Upper lobe of right lung (tissue), 1 donor: ENCODE data around the gene MEGF10. TPM values are rescaled to one million over a fixed set of nuclear protein-coding genes. Genes with fewer than 3 reads are reported as not detected.

Experiments
- ATAC-seq: fragments of 200-7000 bp; cut with Tn5 transposase; one replicate; pipeline ENCODE4 v1.9.1; 2020; ENCODE audit warnings: mild to moderate bottlenecking, moderate library complexity
- DNase-seq: peaks from one replicate; pipeline ENCODE4 v3.0.0-alpha.2; 2020
- H3K27ac ChIP-seq: fragments of 200-600 bp; one replicate; pipeline ENCODE4 v1.8.0; 2022
- H3K27me3 ChIP-seq: fragments of 200-600 bp; one replicate; pipeline ENCODE4 v1.8.0; 2022; ENCODE audit warnings: mild to moderate bottlenecking
- H3K36me3 ChIP-seq: fragments of 200-600 bp; one replicate; pipeline ENCODE4 v1.8.0; 2022
- H3K4me1 ChIP-seq: fragments of 200-600 bp; one replicate; pipeline ENCODE4 v1.8.0; 2022
- H3K4me3 ChIP-seq: fragments of 200-600 bp; one replicate; pipeline ENCODE4 v1.8.0; 2022; ENCODE audit warnings: mild to moderate bottlenecking
- H3K9me3 ChIP-seq: fragments of 200-600 bp; one replicate; pipeline ENCODE4 v1.8.0; 2022
- CTCF ChIP-seq: fragments of 200-600 bp; IDR thresholded peaks from one replicate; pipeline ENCODE4 v1.8.0; 2022; ENCODE audit warnings: antibody characterized with exemption
- intact Hi-C: fragments of 100-400 bp; cut with DNase I; formaldehyde crosslinking; loops from one replicate; pipeline ENCODE4 v1.11.0; 2022
- total RNA-seq: library from RNA; stranded (reverse); fragmentation: NEBNext Ultra II Directional; extraction: Animal tissue kit (Norgen Biotek cat#: 25700); gene quantifications from one replicate; pipeline ENCODE4 v1.2.1, GENCODE V29; 2021
- donor health status: DM: no; HTN: yes; CAD: no; lungs with severe emphysema.

The MEGF10 gene
- total RNA-seq, 1 donor from 2014 or later: 0.26 TPM

DNA sequence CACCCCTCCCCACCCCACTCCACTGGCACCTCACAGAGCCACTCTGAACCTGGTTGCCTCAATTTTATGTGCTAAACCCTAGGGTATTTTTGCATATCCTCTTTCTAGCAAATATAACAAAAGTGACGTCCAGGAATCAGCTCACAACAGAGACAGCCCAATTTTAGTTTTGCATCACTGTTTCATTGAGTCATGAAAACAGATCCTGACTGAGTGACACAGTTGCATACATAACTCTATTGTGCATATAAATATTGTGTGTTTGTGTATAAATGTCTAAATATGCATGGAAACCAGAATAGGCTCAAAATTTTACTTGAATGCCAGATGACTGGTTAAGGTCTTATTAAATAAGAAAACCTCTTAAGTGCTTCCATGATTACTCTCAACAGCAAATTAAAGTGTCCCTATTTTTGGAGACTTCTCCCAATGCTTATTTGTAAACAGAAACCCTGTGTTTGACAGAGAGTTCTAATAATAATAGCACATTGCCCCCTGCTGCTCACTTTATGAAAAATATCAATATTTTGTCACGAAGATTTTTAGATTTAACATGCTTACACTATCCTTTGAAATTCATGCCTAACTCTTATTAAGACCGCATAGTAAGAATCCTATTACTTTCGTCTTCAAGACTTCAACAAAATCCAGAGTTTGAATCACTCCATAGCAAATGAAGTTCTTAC lies 151.3 kb downstream of the MEGF10 start:
- DNase-seq (no peak), ATAC-seq (no peak)
- no peak overlapping the region for H3K27ac ChIP-seq
- TF ChIP-seq CTCF: peak; percentile 8
- intact Hi-C loops: no loop called here
- H3K36me3 ChIP-seq: no peaks in the 10 kb centered on the region
- H3K4me1 ChIP-seq: no peaks in the 10 kb centered on the region
- no peaks in the 10 kb centered on the region for H3K27me3 ChIP-seq
- no peaks in the 10 kb centered on the region for H3K9me3 ChIP-seq
- no peak overlapping the region for H3K4me3 ChIP-seq

DNA sequence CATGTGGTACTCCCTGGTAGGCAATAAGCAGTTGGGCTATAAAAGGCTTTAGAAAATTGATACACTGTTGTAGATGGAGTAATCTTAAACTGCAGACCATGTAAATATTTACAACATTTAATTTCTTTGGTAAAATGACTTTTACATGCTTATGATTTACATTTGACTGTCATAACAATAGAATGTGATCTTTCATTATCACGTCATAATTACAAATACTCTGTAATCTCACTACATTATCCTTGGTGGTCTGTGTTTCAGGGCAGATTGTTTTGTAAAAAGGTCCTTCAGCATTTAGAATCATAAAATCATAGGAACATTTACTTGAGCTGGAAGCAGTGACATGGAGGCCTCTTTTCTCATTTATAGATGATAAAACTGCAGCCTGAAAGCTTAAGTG lies 153.6 kb downstream of the MEGF10 start:
- no peaks in the 10 kb centered on the region for H3K9me3 ChIP-seq
- no peak overlapping the region for H3K27ac ChIP-seq
- no peak overlapping the region for H3K4me3 ChIP-seq
- no peak for TF ChIP-seq CTCF
- ATAC-seq: no peak
- no peaks in the 10 kb centered on the region for H3K36me3 ChIP-seq
- no peak for DNase-seq
- intact Hi-C loops: no loop called here
- H3K4me1 ChIP-seq: no peaks in the 10 kb centered on the region
- H3K27me3 ChIP-seq: no peaks in the 10 kb centered on the region

DNA sequence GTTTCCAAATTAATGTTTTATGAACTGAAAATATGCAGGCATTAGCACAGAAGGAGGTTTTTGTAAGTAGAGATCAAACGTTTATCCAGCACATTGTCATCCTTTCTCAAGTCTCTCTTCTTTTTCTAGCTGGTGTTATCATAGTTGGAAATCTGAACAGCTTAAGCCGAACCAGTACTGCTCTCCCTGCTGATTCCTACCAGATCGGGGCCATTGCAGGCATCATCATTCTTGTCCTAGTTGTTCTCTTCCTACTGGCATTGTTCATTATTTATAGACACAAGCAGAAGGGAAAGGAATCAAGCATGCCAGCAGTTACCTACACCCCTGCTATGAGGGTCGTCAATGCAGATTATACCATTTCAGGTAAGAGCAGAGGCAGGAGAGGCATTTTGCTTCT lies 154.7 kb downstream of the MEGF10 start:
- H3K4me1 ChIP-seq: no peaks in the 10 kb centered on the region
- H3K9me3 ChIP-seq: no peaks in the 10 kb centered on the region
- intact Hi-C loops: no loop called here
- TF ChIP-seq CTCF: no peak
- H3K4me3 ChIP-seq: no peak overlapping the region
- ATAC-seq: no peak
- DNase-seq: no peak
- no peaks in the 10 kb centered on the region for H3K36me3 ChIP-seq
- no peak overlapping the region for H3K27ac ChIP-seq
- H3K27me3 ChIP-seq: no peaks in the 10 kb centered on the region

- H3K4me3 ChIP-seq: no peak overlapping the region
- TF ChIP-seq CTCF: no peak
- DNase-seq: no peak
- no peak for ATAC-seq
- H3K27ac ChIP-seq: no peak overlapping the region
- no peaks in the 10 kb centered on the region for H3K4me1 ChIP-seq
- no peaks in the 10 kb centered on the region for H3K27me3 ChIP-seq
- intact Hi-C loops: no loop called here
- no peaks in the 10 kb centered on the region for H3K9me3 ChIP-seq
- no peaks in the 10 kb centered on the region for H3K36me3 ChIP-seq
Measured at GRCh38 chr5:127446626-127447025, 156.0 kb downstream of the MEGF10 start.

GRCh38 chr5:127447827-127448226 lies 157.2 kb downstream of the MEGF10 start:
- no peak for TF ChIP-seq CTCF
- H3K27me3 ChIP-seq: no peaks in the 10 kb centered on the region
- no peaks in the 10 kb centered on the region for H3K4me1 ChIP-seq
- no peak overlapping the region for H3K4me3 ChIP-seq
- intact Hi-C loops: no loop called here
- H3K36me3 ChIP-seq: no peaks in the 10 kb centered on the region
- H3K27ac ChIP-seq: no peak overlapping the region
- no peak for ATAC-seq
- DNase-seq: no peak
- H3K9me3 ChIP-seq: no peaks in the 10 kb centered on the region

GRCh38 chr5:127450046-127450445 lies 159.4 kb downstream of the MEGF10 start:
- Histone ChIP-seq H3K27ac (no peak overlapping the region), H3K27me3 (no peaks in the 10 kb centered on the region), H3K4me3 (no peak overlapping the region), H3K9me3 (no peaks in the 10 kb centered on the region), H3K36me3 (no peaks in the 10 kb centered on the region), H3K4me1 (no peaks in the 10 kb centered on the region)
- no peak for TF ChIP-seq CTCF
- intact Hi-C loops: no loop called here
- DNase-seq: no peak
- no peak for ATAC-seq
